HG03469 (cell line): ENCODE data around the gene SCNN1A.
"Not testable (repeated sequence)": the region's sequence is repeated elsewhere in the genome, so short reads cannot be mapped to it uniquely, and the experiment has no call there.

Experiments used
- ATAC-seq: cut with Tn5 transposase; IDR thresholded peaks from one replicate; pipeline ENCODE4 v1.9.1; 2021; ENCODE audit warnings: mild to moderate bottlenecking, moderate library complexity, moderate number of reproducible peaks; ENCODE audit not compliant: unreplicated experiment

Gene SCNN1A

DNA sequence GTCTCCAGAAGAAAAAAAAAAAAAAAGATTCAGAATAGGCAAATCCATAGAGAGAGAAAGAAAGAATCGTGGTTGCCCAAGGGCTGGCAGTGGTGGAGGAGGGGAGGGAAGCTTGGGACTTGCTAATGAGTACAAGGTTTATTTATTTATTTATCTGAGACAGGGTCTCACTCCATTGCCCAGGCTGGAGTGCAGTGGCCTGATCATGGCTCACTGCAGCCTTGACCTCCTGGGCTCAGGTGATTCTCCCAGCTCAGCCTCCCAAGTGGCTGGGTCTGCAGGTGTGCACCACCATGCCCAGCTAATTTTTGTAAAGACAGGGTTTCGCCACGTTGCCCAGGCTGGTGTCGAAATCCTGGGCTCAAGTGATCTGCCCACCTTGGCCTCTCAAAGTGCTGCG is 23.7 kb downstream of the SCNN1A start:
- ATAC-seq, result no peak

DNA sequence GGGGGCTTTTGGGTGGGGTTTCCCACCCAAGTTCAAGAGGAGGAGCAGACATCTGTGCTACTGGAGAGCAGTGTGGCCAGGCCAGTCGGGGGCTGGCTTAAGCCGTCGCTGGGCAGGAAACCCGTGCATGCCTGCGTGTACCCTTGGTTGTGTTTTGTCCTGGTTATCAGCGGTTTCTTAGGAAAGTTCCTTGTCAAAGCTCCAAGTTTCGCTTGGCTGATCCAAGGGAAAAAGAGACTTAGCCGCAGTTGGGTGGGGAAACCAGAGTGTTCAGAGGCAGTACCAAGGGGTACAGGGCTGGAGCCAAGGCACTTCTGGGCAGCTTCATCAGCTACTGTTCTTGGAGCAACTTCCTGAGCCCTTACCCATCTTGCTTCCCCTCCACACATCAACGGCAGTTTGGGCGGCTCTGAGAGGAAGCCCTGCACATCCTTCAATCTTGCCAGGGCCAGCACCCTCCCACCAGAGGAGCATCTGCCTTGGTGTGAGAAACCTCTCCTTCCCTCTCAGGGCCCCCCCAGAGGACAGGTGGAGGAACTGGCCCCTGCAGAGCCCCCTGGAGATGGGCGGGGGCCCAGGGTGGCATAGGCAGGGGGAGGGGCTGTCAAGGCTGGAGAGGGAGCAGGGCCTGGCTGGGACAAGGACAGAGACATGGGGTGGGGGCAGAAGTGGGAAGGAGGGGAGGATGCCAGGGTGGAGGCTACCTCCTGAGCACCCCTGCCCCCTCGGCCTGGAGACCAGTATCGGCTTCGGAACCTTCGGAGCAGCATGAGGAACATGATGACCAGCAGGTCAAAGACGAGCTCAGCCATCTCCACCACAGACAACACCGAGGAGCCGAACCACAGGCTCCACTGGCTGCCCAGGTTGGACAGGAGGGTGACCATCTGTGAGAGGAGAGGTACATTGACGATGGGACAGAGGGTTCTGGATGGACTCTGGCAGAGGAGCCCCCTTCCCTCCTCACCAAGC is 27.7 kb downstream of the SCNN1A start:
- no peak for ATAC-seq

- no peak for ATAC-seq
These were observed 28.4 kb downstream of the SCNN1A start for GRCh38 chr12:6346942-6347341.

GRCh38 chr12:6346235-6346832 is 29.0 kb downstream of the SCNN1A start:
- no peak for ATAC-seq

GRCh38 chr12:6345319-6346091 is 29.9 kb downstream of the SCNN1A start:
- ATAC-seq, result no peak

DNA sequence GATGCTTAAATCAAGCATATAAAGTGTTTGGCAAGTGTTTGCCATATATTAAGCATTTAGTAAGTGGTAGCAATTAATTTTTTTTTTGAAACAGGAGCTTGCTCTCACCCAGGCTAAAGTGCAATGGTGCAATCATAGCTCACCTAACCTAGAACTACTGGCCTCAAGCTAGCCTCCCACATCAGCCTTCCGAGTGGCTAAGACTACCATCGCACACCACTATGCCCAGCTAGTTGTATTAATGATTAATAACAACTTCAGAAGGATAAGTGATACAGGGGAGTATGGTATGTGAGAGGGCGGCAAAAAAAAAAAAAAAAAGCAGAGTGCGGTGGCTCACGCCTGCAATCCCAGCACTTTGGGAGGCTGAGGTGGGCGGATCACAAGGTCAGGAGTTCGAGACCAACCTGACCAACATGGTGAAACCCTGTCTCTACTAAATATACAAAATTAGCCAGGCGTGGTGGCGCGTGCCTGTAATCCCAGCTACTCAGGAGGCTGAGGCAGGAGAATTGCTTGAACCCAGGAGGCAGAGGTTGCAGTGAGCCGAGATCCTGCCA is 31.2 kb downstream of the SCNN1A start:
- ATAC-seq, result not testable (repeated sequence)

GRCh38 chr12:6343518-6343917 is 31.8 kb downstream of the SCNN1A start:
- ATAC-seq, result no peak

DNA sequence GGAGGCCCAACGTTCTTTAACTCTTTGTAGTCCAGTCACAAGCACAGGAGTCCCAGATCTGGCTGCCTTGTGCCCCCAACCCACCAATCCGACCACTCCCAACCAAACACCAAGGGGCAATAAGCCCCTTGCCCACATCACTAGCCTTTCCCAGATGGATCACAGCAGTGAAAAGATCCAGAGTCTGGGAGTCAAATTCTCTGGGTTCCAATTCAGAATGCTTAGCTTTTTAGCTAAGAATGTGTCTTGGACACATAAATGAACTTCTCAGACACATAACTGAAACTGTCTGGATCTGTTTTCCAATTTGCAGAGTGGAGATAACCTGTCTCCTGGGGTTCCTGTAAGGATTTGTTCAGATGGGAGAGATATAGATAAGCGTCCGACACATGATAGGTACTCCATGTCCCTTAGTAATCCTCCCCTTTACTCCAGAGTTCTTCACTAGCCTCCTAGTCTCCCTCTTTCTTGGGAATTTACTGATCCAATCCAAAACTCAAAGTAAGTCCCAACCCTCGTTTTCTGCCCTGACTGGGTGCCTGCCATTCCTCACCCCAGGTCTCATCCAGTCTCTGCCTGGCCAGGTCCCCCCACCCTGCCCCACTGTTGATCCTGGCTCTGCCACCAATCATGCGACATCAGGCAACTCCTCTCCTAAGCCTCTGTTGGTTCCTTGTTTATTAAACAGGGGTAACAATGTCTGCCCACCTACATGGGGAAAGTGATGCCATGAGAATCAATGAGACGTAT is 33.0 kb downstream of the SCNN1A start:
- no peak for ATAC-seq

DNA sequence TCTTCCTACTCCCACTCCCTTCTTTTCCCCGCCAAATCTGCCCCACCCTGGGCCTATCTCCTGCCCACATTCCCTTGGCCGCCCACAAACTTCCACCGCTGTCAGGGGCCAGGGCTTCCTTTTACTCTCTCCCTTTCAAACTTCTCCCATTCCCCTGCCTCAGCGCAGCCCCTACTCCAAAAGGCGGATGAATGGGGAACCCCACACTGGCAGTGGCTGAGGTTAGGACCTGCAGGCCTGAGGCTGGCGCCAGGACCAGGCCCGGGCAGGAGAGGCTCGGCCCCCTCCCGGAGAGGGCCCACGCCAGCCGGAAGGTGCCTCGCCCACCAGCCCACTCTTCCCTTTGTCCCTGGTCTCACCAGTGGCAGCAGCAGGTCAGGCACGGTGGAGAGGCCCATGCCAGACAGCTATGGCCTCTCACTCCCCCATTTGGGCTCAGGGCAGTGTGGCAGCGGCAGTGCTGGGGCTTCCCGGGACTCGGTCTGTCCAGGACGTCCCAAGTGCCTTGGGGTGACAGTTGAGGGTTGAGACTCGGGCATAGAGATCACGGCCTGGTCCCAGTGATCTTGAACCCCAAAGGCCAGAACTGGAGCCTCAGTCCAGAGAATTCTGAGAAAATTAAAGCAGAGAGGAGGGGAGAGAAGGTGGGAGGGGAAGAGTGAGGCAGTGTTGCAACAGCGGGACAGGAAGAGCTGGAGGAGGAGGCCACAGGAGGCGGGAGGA is 33.8 kb downstream of the SCNN1A start, which contains the start of gene TNFRSF1A:
Gene TNFRSF1A, minus strand, starts transcription at position 660 of the 723 bp plus-strand sequence. Its CDS starts 262 bp downstream, at position 398.
- ATAC-seq, result no peak

DNA sequence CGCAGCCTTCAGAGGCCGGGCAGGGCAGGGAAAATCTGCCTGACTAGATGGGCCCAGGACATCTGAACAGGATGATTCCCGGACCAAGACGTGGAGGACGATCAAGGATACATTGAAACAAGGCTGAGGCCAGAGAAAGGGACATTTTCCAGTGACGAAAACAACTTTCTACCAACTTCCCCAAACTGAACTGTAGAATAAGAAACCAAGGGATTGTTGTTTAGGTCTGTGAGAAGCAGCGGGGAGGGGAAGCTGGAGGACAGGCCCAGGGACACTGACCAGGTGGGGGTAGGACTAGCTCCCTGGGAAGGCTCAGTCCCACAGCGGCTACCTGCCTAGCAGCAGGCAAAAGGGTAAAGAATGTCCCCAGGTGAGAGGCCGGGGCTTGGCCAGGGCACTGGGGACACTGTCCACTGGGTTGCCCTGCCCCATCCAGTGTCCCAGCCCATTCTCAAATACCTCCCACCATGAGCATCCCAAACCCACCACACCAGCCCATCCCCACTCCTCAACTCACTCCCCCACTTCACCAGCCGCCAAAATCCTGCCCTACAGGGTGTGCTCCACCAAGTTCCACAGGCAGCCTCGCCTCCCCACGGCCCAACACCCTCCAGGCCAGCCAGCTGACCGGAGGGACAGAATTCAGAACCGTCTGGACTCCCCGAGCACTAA is 34.5 kb downstream of the SCNN1A start:
- ATAC-seq, result no peak

GRCh38 chr12:6340032-6340638 is 35.2 kb downstream of the SCNN1A start:
- no peak for ATAC-seq

- no peak for ATAC-seq
These were observed 36.4 kb downstream of the SCNN1A start for GRCh38 chr12:6338955-6339354.

- not testable (repeated sequence) for ATAC-seq
These were observed 36.8 kb downstream of the SCNN1A start for GRCh38 chr12:6338536-6338935.

DNA sequence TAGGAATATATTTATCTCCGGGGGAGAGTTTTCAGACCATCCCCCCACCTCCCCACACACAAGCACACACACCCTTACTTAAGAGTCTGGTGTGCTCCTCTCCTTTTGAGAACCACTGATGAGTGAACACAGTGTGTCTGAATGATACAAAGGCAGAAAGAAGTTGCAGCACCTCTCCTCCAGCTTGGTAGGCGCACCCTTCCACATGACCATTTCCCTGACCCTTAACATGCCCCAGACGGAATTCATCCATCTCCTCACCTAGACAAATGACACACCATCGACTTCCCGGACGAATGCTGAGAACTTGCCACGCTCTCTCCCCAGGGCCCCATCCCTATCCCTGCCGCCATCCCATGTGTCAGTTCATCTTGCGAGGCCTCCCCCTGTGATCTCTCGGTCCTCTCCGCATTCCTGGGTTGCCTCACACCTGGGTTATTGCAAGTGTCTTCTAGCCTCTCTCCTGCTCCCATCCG is 37.4 kb downstream of the SCNN1A start:
- no peak for ATAC-seq

GRCh38 chr12:6336889-6337853 is 38.2 kb downstream of the SCNN1A start:
- ATAC-seq, result no peak

DNA sequence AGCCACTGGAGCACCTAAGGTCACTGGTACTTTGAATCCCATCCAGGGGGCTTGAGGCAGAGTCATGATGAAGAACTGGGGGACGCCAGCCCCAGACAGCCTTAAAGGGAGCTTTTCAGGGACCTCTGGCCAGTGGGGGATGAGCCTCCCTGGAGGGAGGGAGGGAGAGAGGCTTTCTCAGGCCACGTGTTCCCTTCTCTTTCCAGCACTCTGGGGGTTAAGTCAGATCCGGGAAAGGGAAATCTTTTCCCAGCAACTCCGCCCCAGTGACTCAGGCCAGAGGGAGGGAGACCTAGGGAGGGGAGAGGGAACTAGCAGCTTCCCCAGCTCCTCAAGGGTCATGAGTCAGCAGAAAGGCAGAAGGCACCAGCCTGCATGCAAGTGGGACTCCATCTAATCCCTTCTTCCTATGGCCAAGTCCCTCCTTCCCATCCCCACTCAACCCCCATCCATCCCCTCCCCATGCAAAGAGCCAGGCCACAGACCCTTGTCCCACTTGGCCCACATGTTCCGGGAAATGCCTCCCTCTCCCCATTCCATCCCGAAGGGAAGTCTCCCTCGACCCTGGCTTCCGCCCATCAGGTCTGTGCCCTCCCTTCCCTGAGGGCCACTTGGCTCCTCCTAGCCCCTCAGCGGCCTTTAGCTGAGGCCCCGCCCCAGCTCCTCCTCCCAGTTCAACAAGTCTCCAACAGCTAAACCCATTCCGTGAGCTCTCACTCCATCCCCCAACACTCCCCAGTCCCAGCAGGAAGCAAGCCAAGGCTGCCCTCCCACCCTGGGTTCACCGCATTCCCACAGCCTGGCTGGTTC is 39.1 kb downstream of the SCNN1A start:
- ATAC-seq, result no peak
